HepG2 (cell line): ENCODE data around the gene CAPRIN2. TPM values are rescaled to one million over a fixed set of nuclear protein-coding genes. Genes with fewer than 3 reads are reported as not detected.

Experiments used
- ATAC-seq: fragments of 200-7000 bp; cut with Tn5 transposase; 3 replicates; pipeline ENCODE4 v1.9.1; 2020; ENCODE audit warnings: mild to moderate bottlenecking, moderate library complexity
- BruUV-seq: library from RNA; stranded (reverse); fragments of 400-500 nt; replicated peaks from 2 replicates; lab custom pipeline; 2021; lab: Mats Ljungman, UMichigan
- CTCF ChIA-PET: fragments of 300-600 bp; formaldehyde crosslinking; extraction: SDS; loops from one replicate; lab custom pipeline; 2021; ENCODE audit warnings: low total read pairs, inconsistent platforms, low intra/inter-chr PET ratio; lab: Yijun Ruan, JAX
- POLR2A ChIA-PET: fragments of 350-600 bp; sonication (Branson Sonifier 250); formaldehyde crosslinking; loops from one replicate; lab custom pipeline; 2020; ENCODE audit warnings: antibody characterized with exemption, inconsistent platforms; lab: Yijun Ruan, JAX
- DNase-seq: peaks from one replicate; pipeline ENCODE4 v3.0.0-alpha.2; 2015; ENCODE audit warnings: low spot score
- FAIRE-seq: peaks from 3 replicates; lab custom pipeline; 2011; peaks lifted over from hg19 to GRCh38; lab: Jason Lieb, UNC
- H2AFZ ChIP-seq: one replicate; pipeline ENCODE4 v1.6.1; 2011; ENCODE audit warnings: low read length, inconsistent platforms
- H3K27ac ChIP-seq: fragments of 300-600 bp; 3 replicates; pipeline ENCODE4 v1.8.0; 2011; ENCODE audit warnings: mixed run types, mild to moderate bottlenecking, mixed read lengths, low read length, inconsistent platforms; ENCODE audit not compliant: insufficient read depth; ENCODE audit errors: extremely low read length
- H3K27me3 ChIP-seq, 2 experiments: fragments of 200-600 bp in 1 of 2; 2 replicates in 1 of 2; 3 replicates in 1 of 2; pipeline versions ENCODE4 v1.6.0 to v1.8.0; 2011; ENCODE audit warnings: low read length in 2 of 2, mild to moderate bottlenecking in 2 of 2, moderate library complexity in 2 of 2, inconsistent platforms in 1 of 2; ENCODE audit not compliant: insufficient read depth in 2 of 2, control insufficient read depth in 1 of 2
- H3K36me3 ChIP-seq, 2 experiments: fragments of 200-600 bp in 1 of 2; replicated peaks in 1 of 2; 2 replicates in 1 of 2; 3 replicates in 1 of 2; pipeline versions ENCODE4 v1.5.1 to v1.8.0; 2011; ENCODE audit warnings: low read length in 2 of 2, inconsistent platforms in 1 of 2; ENCODE audit not compliant: insufficient read depth in 2 of 2, control insufficient read depth in 1 of 2
- H3K4me1 ChIP-seq: 2 replicates; pipeline ENCODE4 v1.5.1; 2012; ENCODE audit warnings: low read length, inconsistent platforms; ENCODE audit not compliant: insufficient read depth
- H3K4me2 ChIP-seq: 2 replicates; pipeline ENCODE4 v1.6.0; 2011; ENCODE audit warnings: low read depth, low read length, inconsistent platforms
- H3K4me3 ChIP-seq, 3 experiments: fragments of 200-600 bp in 1 of 3; sonication (generic), shearing (Covaris generic) in 1 of 3; replicated peaks in 1 of 3; 2 replicates each; pipeline ENCODE4 v1.5.1; 2011 to 2016; ENCODE audit warnings: low read length in 3 of 3, inconsistent platforms in 2 of 3, low read depth in 2 of 3, mild to moderate bottlenecking in 2 of 3, control low read depth in 1 of 3, mixed read lengths in 1 of 3; ENCODE audit not compliant: insufficient read depth in 1 of 3
- H3K79me2 ChIP-seq: one replicate; pipeline ENCODE4 v1.6.1; 2011; ENCODE audit warnings: low read length, inconsistent platforms; ENCODE audit not compliant: insufficient read depth
- H3K9ac ChIP-seq: 2 replicates; pipeline ENCODE4 v1.6.0; 2011; ENCODE audit warnings: mild to moderate bottlenecking, low read depth, low read length, inconsistent platforms; ENCODE audit not compliant: insufficient read depth
- H3K9me3 ChIP-seq: 2 replicates; pipeline ENCODE4 v1.5.1; 2012; ENCODE audit warnings: mild to moderate bottlenecking, low read length
- H4K20me1 ChIP-seq: 2 replicates; pipeline ENCODE4 v1.6.0; 2011; ENCODE audit warnings: inconsistent platforms, mild to moderate bottlenecking, low read length, moderate library complexity; ENCODE audit not compliant: insufficient read depth
- FIP1L1 ChIP-seq: fragments of 200-400 bp; formaldehyde crosslinking; IDR thresholded peaks from 2 replicates; pipeline ENCODE4 v1.6.1; 2018; ENCODE audit warnings: low read depth, mild to moderate bottlenecking, low read length, moderate library complexity, borderline replicate concordance; ENCODE audit not compliant: insufficient read depth
- HNRNPLL ChIP-seq: fragments of 200-400 bp; formaldehyde crosslinking; IDR thresholded peaks from 2 replicates; pipeline ENCODE4 v1.6.1; 2017; ENCODE audit warnings: mild to moderate bottlenecking, low read depth, low read length; ENCODE audit not compliant: poor library complexity, severe bottlenecking
- SOX13 ChIP-seq, 3 experiments: fragments of 450-650 bp in 1 of 3; sonication (generic) in 1 of 3; formaldehyde crosslinking in 1 of 3; IDR thresholded peaks in 2 of 3; conservative IDR thresholded peaks in 1 of 3; 2 replicates each; pipeline versions ENCODE4 v1.5.0 to v1.6.1; 2016 to 2020; ENCODE audit warnings: antibody characterized with exemption in 1 of 3, mild to moderate bottlenecking in 1 of 3, missing compliant biosample characterization in 1 of 3, missing genetic modification reagents in 1 of 3, moderate library complexity in 1 of 3
- SOX5 ChIP-seq: IDR thresholded peaks from 2 replicates; pipeline ENCODE4 v1.6.1; 2016; ENCODE audit warnings: borderline replicate concordance
- TGIF2 ChIP-seq: IDR thresholded peaks from 2 replicates; pipeline ENCODE4 v1.6.1; 2016; ENCODE audit warnings: control low read depth, missing compliant biosample characterization
- ZNF513 ChIP-seq: sonication (generic); formaldehyde crosslinking; conservative IDR thresholded peaks from 2 replicates; pipeline ENCODE4 v1.5.0; 2020; ENCODE audit warnings: missing genetic modification reagents
- ZNF589 ChIP-seq: sonication (generic); formaldehyde crosslinking; conservative IDR thresholded peaks from 2 replicates; pipeline ENCODE4 v1.8.0; 2022; ENCODE audit warnings: mild to moderate bottlenecking, moderate library complexity, missing genetic modification reagents
- ZNF790 ChIP-seq: sonication (generic); formaldehyde crosslinking; IDR thresholded peaks from 2 replicates; pipeline ENCODE4 v1.8.0; 2022; ENCODE audit warnings: missing genetic modification reagents, mild to moderate bottlenecking, borderline replicate concordance
- ZNF879 ChIP-seq: sonication (generic); formaldehyde crosslinking; IDR thresholded peaks from 2 replicates; pipeline ENCODE4 v1.8.1; 2023; ENCODE audit warnings: missing genetic modification reagents
- WGBS: methylation state at CpG from one replicate; pipeline ENCODE4 v1.1.6; 2017; ENCODE audit warnings: low lambda C conversion rate; 5-methylcytosine and 5-hydroxymethylcytosine counted together
- in situ Hi-C: cut with HindIII; loops from 2 replicates; pipeline ENCODE4 v1.10.0; 2017; ENCODE audit warnings: low pct_unique_long_range_greater_than_20kb; ENCODE audit not compliant: extremely low pct_ligation_motif_present
- intact Hi-C: fragments of 100-400 bp; cut with micrococcal nuclease; formaldehyde crosslinking; loops from one replicate; pipeline ENCODE4 v1.10.0; 2022; ENCODE audit not compliant: unreplicated experiment
- polyA plus RNA-seq, 8 experiments: library from polyadenylated mRNA; depleted of rRNA in 3 of 8; stranded (reverse) in 7 of 8; unstranded in 1 of 8; fragments of >200 nt; fragmentation: Illumina TruSeq in 4 of 8; extraction: Trizol in 4 of 8; gene quantifications; 2 replicates each; pipeline versions ENCODE4 v1.2.1 to v1.2.3, GENCODE V29; 2011 to 2016; ENCODE audit warnings: low read depth in 4 of 8, missing spikeins in 1 of 8, mixed read lengths in 1 of 8; ENCODE audit not compliant: insufficient read depth in 1 of 8
- total RNA-seq, 5 experiments: library from RNA; depleted of rRNA; stranded (reverse); fragments of >200 nt; fragmentation: Illumina TruSeq; extraction: Trizol; gene quantifications; 2 replicates each; pipeline ENCODE4 v1.2.3, GENCODE V29; 2016; ENCODE audit warnings: low read depth in 1 of 5
- TF ChIP-seq, protein P1 (sequence below): sonication (generic); formaldehyde crosslinking; IDR thresholded peaks from 2 replicates; pipeline ENCODE4 v1.4.0; 2020; ENCODE audit warnings: missing genetic modification reagents, borderline replicate concordance

Gene CAPRIN2
- total and polyA plus RNA-seq, 2 of the 13 experiments (the other 11 are each of a cell fraction or from before 2014, with no cell fraction given) = 21.7 to 30.6 TPM

DNA sequence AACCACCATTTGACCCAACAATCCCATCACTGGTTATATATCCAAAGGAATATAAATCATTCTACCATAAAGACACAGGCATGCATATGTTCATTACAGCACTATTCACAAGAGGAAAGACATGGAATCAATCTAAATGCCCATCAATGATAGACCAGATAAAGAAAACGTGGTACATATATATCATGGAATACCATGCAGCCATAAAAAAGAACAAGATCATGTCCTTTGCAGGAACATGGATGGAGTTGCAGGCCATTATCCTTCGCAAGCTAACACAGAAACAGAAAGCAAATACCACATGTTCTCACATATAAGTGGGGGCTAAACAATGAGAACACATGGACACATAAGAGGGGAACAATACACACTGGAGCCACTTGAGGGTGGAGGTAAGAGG, 15.7 kb downstream of the CAPRIN2 start:
- intact Hi-C loops = no loop called here
- no peak overlapping the region for H3K4me2 ChIP-seq
- H3K9ac ChIP-seq = no peak overlapping the region
- no peak overlapping the region for H3K4me3 ChIP-seq
- no peak overlapping the region for H2AFZ ChIP-seq
- no peaks in the 10 kb centered on the region for H3K9me3 ChIP-seq
- H3K4me1 ChIP-seq = peaks cover 2% of the 10 kb centered on the region; the same call in 1 of the 2 replicates
- no peaks in the 10 kb centered on the region for H3K27me3 ChIP-seq
- in situ Hi-C loops = no loop called here
- no peak overlapping the region for H3K27ac ChIP-seq
- ChIA-PET POLR2A (no interaction called here), CTCF (no interaction called here)
- DNase-seq (no peak), ATAC-seq (no peak), FAIRE-seq (no peak)
- no TSS peak for BruUV-seq
- H4K20me1 ChIP-seq = no peaks in the 10 kb centered on the region
- 91% methylated on average over 2 of the region's 2 CpGs for WGBS
- H3K79me2 ChIP-seq = peaks cover 15% of the 10 kb centered on the region
- no peak for TF ChIP-seq ZNF790 (CRISPR knock-in tag)
- peaks cover 0 to 28% of the 10 kb centered on the region in 2 experiments; a peak in 3 of 5 replicates for H3K36me3 ChIP-seq

DNA sequence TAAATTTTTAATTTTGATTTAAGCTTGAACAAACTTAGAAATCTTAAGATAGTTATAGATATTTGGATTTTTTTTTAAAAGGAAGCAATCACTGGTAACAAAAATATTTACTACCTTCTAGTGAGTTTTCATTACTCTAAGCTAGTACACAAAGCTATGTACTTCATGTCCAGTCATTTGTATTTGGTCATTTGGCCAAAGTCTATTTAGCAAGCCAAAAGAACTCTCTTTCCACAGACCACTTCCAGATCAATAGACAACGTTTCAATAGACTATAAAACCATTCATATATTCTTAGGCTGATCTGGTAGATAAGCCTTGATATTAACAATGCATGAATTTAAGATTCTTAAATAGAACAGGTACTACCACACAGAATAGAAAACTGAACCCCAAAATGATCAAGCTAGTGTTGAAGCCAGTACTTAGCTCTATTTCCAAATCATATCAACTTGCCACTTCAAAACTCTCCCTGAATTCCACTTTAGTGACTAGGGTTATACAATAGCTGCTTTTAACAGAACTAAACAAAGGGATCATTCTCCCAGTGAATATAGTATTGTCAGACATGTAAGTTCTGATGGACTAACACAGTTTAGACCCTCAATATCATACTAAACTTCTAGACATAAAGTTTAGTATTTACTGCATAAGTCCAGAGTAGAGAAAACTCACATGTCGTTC, 21.7 kb downstream of the CAPRIN2 start:
- CTCF ChIA-PET = no interaction called here
- FAIRE-seq = no peak
- H3K27me3 ChIP-seq = no peaks in the 10 kb centered on the region
- H3K4me3 ChIP-seq = no peak overlapping the region
- no TSS peak for BruUV-seq
- in situ Hi-C loops (no loop called here), intact Hi-C loops (loop anchor here (2.0 kb wide), 1 partner anchor 22 kb away; the partner anchor contains the start of gene CAPRIN2)
- no peaks in the 10 kb centered on the region for H4K20me1 ChIP-seq
- POLR2A ChIA-PET = interaction anchor here (1.2 to 1.3 kb wide), 5 partner anchors 13 to 63 kb away, joined by 3 to 5 read pairs (median 3); partner anchors contain the start of genes CAPRIN2 and IPO8
- H3K9me3 ChIP-seq = no peaks in the 10 kb centered on the region
- peaks cover 7 to 23% of the 10 kb centered on the region in 2 experiments; a peak in 4 of 5 replicates for H3K36me3 ChIP-seq
- no peaks in the 10 kb centered on the region for H3K79me2 ChIP-seq
- ATAC-seq = peak; percentile 76
- peak; percentile 48 for DNase-seq
- peak overlapping the region; percentile 44 for H3K27ac ChIP-seq
- no peak overlapping the region for H2AFZ ChIP-seq
- H3K9ac ChIP-seq = no peak overlapping the region
- WGBS = 30% methylated on average over 2 of the region's 2 CpGs
- H3K4me2 ChIP-seq = peak overlapping the region; percentile 25
- H3K4me1 ChIP-seq = peaks cover 57% of the 10 kb centered on the region
- TF ChIP-seq, protein P1, sequence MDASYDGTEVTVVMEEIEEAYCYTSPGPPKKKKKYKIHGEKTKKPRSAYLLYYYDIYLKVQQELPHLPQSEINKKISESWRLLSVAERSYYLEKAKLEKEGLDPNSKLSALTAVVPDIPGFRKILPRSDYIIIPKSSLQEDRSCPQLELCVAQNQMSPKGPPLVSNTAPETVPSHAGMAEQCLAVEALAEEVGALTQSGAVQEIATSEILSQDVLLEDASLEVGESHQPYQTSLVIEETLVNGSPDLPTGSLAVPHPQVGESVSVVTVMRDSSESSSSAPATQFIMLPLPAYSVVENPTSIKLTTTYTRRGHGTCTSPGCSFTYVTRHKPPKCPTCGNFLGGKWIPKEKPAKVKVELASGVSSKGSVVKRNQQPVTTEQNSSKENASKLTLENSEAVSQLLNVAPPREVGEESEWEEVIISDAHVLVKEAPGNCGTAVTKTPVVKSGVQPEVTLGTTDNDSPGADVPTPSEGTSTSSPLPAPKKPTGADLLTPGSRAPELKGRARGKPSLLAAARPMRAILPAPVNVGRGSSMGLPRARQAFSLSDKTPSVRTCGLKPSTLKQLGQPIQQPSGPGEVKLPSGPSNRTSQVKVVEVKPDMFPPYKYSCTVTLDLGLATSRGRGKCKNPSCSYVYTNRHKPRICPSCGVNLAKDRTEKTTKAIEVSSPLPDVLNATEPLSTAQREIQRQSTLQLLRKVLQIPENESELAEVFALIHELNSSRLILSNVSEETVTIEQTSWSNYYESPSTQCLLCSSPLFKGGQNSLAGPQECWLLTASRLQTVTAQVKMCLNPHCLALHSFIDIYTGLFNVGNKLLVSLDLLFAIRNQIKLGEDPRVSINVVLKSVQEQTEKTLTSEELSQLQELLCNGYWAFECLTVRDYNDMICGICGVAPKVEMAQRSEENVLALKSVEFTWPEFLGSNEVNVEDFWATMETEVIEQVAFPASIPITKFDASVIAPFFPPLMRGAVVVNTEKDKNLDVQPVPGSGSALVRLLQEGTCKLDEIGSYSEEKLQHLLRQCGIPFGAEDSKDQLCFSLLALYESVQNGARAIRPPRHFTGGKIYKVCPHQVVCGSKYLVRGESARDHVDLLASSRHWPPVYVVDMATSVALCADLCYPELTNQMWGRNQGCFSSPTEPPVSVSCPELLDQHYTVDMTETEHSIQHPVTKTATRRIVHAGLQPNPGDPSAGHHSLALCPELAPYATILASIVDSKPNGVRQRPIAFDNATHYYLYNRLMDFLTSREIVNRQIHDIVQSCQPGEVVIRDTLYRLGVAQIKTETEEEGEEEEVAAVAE = no peak
- TF ChIP-seq SOX13 (IDR thresholded peaks at IDR 0.05) (no peak), SOX13 (CRISPR knock-in tag; conservative IDR thresholded peaks at IDR 0.05 in 1 of 2, IDR thresholded peaks at IDR 0.05 in 1 of 2) (peak in 1 of 2 experiments; percentile 21; a peak in 1 of 4 replicates), SOX5 (peak; percentile 26; the same call in 1 of the 2 replicates), TGIF2 (no peak), FIP1L1 (no peak), ZNF589 (CRISPR knock-in tag) (no peak), ZNF879 (no peak), ZNF513 (CRISPR knock-in tag) (no peak), HNRNPLL (no peak)
